GM12892 (cell line): Measurements from ENCODE around the gene SLC44A3.

Source experiments
- POLR2AphosphoS5 ChIP-seq: IDR thresholded peaks from 2 replicates; pipeline ENCODE4 v1.6.1; 2011; ENCODE audit warnings: low read depth, low read length, control low read depth
- TAF1 ChIP-seq: IDR thresholded peaks from 2 replicates; pipeline ENCODE4 v1.6.1; 2011; ENCODE audit warnings: low read depth, mild to moderate bottlenecking, control low read depth, low read length, borderline replicate concordance

DNA sequence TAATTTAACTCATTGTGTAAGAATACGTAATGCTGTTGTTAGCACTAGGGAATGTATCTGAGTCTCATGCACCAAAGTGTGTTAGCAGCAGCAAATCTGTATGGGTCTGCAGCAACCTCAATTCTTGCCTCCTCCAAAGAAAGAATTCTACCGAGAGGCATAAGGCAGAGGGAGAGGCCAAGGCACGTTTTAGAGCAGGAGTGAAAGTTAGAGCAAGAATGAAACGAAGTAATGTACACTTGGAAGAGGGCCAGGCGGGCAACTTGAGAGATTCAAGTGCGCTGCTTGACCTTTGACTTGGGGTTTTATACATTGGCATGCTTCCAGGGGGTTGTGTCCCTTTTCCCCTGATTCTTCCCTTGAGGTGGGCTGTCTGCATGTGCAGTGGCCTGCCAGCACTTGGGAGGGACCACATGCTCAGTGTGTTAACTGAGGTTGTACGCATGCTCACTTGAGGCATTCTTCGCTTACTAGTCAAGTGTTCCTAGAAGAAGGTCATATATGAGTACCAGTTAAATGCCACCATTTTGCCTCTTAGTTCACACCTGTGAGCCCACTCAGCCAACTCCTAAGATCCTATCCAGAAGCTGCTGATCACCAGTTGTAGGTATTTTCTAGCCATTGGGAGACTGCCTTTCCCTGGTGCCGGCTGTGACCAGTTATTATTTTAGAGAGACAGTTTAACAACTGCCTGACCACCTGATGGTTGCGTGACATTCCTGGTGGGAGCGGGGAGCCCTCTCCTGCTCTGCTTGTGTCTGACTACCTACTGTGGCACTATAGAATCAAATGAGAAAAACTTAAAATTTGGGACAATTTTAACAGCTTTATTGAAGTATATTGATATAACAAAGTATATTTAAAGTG lies 109.4 kb downstream of the SLC44A3 start:
- TF ChIP-seq TAF1 (no peak), POLR2AphosphoS5 (no peak)
